ENCODE data around the gene DPP9.

GRCh38 chr19:4745986-4746385 lies 22.3 kb upstream of the DPP9 start:
- TF ChIP-seq POLR2AphosphoS5 (IDR thresholded peaks at IDR 0.05; ENCODE audit: borderline replicate concordance, low read depth, low read length) (no peak), EZH2 (IDR thresholded peaks at IDR 0.05) (no peak), FOXP2 (optimal IDR thresholded peaks at IDR 0.05; ENCODE audit: control extremely low read depth, extremely low read length, insufficient read depth) (no peak)

All from SK-N-MC (cell line).